GM21576 (cell line): ENCODE measurements around the gene ZC3H12D.
"Not testable (repeated sequence)": the region's sequence is repeated elsewhere in the genome, so short reads cannot be mapped to it uniquely, and the experiment has no call there.

ENCODE experiments used
- ATAC-seq: cut with Tn5 transposase; IDR thresholded peaks from one replicate; pipeline ENCODE4 v1.9.1; 2021; ENCODE audit warnings: mild to moderate bottlenecking, moderate library complexity; ENCODE audit not compliant: unreplicated experiment

The ZC3H12D gene

DNA sequence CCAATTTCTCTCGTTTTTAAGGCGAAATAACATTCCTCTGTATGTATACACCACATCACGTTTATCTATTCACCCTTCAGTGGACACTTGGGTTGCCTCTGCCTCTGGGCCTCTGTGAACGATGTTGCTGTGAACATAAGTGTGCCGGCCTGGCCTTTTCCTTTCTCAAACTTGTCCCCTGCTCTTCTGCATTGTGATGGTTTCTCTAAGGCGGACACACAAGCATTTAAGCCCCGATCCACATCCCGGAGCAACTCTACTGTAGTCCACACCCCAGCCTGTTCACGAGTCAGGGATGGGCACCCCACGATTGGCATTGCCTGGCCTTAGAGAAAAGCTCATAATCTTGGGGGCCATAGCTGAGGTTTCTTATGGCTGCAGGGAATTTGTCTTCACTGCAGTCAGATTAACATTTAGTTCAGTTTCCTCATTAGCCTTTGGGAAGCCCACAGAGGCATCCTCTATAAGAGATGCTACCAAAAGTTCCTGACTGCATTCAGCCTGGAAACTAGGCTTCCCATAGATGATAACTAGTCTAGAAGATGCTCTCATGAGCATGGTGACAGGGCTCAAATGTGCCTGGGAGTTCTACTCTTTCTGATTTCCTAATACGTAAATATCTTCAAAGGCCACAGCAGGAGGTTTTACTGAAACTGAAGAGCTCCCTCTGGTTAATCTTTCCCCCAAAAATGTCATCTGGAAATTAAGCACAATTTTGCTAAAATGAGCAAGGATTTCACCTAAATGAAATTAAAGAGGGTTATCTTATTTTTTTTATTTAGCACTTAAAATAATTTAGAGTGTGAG lies 762 bp downstream of the ZC3H12D start:
- no peak for ATAC-seq

DNA sequence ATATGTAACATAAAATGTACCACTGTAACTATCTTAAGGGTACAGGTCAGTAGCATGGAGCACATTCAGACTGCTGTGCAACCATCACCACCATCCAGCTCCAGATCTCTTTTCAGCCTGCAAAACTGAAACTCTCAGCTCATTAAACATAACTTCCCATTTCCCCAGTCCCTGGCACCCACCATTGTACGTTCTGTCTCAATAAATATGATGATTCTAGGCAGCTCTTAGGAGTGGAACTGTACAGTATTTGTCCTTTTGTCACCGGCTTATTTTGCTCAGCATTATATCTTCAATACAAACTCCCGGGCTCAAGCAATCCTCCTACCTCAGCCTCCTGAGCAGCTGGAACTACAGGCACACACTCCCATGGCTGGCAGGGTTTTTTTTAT lies 1.5 kb downstream of the ZC3H12D start:
- no peak for ATAC-seq

DNA sequence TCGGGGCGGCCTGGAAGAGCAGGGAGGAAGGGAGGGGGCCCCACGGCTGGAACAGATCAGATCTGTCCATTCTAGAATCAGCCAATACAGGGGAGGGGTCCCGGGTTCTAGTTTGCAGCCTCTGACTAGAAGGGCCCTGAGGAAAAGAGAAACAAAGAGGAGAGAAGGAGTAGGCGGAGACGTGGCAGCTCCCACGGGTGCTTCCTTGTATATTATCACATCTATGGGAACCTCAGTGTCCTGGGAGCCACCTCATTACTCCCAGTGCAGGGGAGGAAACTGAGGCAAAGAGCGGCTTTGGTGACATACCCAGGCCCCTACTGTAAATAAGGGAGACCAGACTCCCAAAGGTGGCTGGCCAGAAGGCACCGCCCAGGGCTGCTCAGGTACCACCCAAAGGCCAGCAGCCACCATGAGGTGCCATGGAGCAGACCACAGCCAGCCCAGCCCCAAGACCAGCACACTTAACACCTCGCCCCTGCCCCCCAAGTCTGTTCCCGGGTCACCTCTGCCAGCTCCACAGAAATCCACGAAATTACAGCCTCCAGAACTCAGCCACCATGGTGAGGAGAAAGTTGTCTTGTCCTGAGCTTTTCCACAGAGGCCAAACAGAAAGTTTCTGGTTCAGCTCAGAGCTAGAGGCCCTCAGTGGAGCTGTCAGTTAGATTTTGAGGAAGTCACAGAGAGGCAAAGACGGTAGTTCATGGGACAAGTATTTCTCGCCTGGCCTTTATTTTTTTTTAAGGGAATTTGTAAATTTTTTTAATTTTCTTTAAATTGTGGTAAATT lies 2.1 kb downstream of the ZC3H12D start:
- ATAC-seq: no peak

DNA sequence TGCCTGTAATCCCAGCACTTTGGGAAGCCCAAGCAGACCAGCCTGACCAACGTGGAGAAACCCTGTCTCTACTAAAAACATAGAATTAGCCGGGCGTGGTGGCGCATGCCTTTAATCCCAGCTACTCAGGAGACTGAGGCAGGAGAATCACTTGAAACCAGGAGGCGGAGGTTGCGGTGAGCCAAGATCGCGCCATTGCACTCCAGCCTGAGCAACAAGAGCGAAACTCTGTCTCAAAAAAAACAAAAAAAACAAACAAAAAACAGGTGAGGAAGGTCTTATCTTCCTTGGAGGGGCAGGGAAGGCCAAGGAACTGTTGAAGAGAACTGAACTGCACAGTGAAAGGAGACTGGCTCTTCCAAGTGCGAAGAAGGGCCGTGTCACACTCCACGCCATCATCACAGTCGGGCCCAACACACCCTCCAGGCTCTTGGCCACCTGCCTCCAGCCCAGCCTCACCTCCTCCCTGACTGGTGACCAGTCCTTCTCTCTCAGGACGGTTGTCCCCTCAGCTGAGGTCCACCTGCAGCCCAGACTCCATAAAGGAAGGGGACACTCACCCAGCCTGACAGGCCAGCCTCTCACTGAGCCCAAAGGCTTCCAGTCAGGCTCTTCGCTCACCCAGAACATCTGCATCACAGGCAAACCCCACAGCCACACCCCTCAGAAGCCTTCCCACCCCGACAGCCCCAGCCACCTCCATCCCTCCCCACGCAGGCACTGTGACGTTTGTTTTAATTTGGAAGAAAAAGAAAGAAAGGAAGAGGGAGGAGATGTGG lies 4.1 kb downstream of the ZC3H12D start:
- no peak for ATAC-seq

DNA sequence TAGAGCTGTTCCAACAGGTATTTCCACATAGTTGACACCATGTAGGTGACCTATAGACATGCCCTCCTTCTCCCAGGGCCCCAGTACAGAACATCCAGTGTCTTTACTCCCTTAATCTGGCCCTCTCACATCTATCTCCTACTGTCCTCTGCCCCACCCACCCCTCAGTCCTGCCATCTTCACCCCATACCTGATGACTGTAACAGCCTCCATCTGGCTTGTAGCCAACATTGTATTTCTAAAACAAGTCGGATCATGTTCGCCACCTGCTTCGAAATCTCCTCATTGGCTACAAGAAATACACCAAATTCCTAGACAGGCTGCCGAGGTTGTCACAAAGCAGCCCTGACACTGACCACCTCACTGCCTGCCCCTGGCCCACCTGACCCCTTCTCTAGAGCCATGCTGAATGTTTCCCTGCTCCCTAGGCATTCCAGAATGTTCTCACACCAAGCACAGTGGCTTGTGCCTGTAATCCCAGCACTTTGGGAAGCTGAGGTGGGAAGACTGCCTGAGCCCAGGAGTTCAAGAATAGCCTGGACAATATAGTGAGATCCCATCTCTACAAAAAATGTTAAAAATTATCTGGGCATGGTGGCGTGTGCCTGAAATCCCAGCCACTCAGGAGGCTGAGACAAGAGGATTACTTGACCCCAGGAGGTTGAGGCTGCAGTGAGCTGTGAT lies 6.0 kb downstream of the ZC3H12D start:
- ATAC-seq: no peak

DNA sequence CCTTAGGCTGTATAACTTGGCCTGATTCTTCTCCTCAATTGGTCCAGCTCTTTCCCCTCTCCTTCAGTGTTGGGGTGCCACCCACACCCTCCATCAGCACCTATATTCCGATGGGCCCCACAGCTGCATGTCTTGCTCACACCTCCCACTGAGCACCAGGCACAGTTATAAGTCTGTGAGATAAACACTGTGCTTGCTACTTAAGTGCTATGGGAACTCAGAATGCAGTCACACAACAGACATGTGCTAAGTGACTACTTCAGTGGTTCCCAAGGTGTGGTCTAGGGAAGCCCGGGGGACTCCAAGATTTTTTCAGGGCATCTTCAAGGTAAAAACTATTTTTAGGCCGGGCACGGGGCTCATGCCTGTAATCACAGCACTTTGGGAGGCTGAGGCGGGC lies 7.3 kb downstream of the ZC3H12D start:
- ATAC-seq: no peak

DNA sequence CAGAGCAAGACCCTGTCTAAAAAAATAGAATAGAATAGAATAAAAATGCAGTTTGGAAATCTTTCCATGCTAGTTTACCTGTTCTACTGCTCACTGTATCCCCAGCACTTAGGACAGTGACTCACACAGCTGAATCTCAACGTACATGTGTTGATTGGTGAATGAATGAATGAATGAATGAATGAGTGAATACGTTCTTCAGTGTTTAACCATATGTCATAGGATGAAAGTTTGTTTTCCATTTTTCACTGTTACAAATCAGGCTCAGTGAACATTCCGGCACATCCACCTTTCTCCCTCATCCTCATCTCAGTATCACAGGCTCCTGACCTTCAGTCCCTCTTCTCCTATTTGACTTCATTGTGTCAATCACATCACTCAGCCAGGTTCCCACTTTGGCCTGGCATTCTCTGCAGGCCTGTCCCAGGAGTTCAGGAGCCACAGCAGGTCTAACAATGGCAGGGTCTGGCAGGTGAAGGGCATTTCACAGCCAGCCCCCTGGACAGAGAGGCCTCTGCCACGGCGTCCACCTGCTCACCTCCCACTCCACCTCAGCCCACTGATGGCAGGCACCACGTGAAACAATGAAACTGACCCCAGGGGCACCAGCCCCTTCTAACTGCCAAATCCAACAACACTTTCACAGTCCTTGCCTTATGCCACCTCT lies 7.9 kb downstream of the ZC3H12D start:
- no peak for ATAC-seq

DNA sequence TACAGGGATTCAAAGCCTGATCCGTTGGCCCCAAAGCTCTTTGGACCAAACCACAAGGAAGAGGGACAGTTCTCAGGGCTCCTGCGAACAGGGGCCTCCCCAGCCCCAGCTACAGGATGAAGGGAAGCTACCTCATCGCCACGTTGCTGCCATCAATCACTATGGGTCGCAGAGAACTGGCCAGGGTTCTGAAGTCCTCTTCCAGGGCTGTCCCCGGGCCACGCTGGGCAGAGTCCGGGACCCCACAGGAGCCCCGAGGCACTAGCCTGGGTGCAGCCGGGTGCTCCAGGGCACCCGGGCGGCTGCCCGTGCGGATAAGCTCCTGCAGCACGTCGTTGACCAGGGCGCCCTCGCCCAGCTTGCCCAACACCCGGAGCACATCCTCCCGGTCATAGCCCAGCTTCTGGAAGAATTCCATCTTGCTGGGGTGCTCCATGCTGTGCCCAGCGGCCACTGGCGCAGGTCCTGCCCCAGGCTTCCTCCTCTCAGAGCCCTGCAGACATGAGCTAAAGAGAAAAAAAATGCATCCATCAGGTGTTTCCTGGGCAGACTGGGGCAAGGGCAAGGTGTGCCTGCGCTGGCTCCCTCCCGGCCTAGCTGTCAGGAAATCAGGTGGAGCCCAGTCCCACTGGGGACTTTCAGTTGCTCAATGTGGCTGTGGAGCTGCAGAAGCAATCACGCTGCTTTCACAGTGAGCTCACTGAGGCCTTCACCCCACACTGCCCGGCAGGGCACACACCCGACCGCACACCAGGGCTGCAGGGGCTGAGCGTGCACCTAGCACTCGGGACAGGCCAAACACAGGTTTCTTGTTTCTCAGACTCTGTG lies 10.5 kb downstream of the ZC3H12D start:
- ATAC-seq: no peak

DNA sequence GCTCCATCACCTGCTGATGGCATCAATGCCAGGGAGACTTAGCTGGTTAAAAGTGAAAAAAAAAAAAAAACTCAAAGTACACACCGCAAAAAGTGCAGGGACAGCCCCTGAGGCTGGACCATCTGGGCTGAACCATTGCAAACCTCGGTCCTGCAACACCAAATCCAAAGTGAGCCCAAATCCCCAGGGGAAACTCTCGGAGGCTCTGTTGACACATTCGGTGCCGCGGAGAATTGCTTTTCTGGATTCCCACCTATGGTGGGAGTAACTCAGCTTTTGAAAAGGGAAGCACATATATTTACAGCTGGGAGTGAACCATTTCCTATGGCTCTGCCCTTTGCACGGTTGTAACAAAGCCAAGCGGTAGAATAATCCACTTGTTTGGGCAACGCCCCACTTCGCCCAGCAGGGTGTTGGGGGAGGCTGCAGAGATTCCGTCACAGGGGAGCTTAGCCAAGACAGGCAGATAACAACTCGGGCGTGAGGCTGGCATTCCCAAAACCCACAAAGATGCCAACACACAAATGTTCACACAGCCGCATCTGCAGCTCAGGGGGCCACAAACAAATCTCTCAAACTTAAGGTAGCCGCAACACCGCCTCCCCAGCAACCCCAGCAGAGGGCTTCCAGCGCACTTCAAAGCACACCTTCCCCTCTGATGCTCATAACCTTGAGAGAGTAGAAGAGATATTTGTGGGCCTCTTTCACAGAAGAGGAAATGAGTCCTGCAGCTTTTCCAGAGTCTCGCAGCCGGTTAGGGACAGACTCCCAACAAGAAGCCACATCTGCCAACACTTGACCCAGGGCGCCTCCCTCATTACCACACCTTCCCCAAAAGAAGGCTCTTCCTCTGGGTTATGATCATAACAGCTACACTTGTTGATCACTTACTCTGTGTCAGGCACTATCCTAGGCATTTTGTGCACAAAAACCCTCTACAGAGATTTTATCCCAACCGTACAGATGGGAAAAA lies 11.4 kb downstream of the ZC3H12D start:
- no peak for ATAC-seq

DNA sequence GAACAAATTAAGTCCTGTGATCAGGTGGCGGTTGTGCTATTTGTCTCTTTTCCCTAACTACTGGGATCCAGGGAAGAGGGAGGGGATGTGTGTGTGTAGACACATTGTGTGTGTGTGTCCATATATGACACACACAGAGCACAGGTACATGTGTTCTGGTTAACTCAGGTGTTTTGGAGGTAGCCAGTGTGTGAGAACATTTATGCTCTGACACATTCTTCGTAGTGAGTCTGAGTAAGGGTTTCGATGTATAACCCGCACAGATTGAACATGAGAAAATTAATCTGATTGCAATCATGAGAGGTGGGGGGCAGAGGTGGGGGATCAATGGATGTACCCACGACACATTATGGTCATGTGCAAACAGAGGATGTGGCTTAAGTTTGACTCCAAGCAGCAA lies 12.6 kb downstream of the ZC3H12D start:
- no peak for ATAC-seq

DNA sequence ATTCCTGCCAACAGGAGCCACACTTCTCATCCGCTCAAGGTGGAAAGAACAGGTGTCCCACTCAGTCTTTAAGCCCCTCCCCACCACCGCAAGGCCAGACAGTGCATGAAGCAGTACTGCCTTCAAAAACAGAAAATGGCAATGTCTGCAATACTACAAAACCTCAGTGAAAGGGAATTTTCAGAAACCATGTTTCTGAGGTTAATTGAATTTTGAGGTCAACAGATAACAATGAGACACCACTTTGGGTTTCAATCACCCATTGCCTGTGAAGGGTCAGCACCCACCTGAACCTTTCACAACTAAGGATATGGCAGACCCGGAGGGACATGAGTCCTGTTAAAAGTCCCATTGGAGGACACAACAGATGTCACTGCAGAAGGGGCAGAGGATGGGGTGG lies 13.0 kb downstream of the ZC3H12D start:
- no peak for ATAC-seq

DNA sequence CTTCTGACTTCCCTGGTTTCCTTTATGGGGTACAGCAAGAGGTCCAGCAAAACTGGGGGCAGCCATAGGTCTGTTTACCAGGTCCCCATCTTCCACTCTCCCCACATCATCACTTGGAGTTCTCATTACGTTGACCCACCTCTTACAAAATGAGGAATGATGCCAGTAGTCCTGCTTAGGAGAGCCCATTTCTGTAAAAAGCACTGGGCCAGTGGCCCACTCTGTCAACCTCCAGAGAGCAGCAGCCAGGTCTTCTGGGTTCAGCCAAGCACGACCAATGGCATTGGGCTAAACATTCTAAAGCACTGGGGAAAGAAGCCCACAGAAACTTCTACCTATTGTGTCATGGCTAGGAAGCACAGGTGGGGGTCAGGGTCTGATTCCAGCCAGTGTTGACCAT lies 13.9 kb downstream of the ZC3H12D start:
- no peak for ATAC-seq

DNA sequence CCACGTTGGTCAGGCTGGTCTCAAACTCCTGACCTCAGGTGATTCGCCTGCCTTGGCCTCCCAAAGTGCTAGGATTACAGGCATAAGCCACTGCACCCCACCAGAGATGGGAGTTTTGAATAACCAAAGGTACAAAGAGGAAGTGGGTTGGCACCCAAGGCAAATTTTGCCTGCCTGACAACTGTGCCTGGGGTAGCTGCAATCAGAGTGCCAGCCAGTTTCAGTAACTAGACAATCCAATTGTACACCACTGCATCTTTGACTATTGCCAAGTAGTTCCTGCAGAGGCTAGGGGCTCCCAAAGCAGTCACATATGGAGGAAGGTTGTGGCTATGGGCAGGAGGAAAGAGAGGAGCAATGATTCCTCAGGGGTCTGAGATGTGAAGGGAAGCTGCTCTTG lies 16.6 kb downstream of the ZC3H12D start:
- ATAC-seq: no peak

DNA sequence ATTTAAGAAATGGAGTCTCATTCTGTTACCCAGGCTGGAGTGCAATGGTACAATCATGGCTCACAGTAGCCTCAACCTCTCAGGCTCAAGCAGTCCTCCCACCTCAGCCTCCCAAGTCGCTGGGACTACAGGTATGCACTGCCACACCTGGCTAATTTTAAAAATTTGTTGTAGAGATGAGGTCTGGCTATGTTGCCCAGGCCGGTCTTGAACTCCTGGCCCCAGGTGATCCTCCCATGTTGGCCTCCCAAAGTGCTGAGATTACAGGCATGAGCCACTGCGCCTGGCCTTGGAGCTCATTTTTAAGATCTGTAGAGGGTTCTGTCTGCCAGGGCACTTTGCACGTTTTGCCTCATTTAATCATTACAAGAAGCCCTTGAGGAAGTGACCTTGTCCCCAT lies 17.5 kb downstream of the ZC3H12D start:
- ATAC-seq: no peak

DNA sequence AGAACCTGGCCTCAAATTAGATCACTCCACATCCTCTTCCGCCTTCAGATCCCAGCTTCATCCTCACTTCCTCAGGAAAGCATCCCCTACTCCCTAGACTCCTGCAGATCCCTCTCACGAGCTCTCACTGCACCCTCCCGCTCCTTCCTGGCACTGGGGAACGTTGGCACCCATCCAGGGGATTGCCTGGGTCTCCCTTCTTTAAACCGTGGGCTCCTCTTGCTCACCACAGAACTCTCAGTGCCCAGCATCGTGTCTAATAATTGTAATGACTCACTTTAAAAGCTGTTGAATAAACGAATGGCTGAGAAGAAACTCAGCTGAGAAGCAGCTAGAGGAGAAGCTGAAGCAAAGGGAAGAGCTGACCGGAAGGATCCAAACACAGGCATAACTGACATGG lies 20.4 kb downstream of the ZC3H12D start:
- no peak for ATAC-seq

DNA sequence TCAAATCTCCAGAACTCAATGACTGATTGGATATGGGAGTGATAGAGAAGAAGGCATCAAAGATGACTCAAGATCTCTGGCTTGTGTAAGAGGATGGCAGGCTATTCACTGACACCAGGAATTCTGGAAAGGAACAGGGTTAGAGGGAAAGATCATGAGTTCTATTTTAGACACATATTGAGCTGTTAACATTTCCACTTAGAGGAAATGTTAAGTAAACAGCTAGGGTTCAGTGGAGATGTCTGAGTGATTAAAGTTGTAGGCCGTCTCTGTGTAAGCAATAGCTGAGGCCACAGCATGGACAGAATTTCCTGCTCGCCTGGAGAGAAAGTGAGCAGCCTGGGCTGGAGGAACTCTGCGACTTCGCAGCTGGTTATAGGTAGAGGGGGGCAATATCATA lies 21.0 kb downstream of the ZC3H12D start:
- no peak for ATAC-seq

DNA sequence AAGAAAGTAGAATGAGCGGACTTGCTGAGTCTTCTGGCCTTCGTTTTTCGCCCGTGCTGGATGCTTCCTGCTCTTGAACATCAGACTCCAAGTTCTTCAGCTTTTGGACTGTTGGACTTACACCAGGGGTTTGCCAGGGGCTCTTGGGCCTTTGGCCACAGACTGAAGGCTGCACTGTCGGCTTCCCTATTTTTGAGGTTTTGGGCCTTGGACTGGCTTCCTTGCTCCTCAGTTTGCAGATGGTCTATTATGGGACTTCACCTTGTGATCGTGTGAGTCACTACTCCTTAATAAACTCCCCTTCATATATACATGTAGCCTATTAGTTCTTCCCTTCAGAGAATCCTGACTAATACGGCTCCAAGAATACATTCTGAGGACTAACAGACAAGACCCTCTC lies 22.1 kb downstream of the ZC3H12D start:
- ATAC-seq: not testable (repeated sequence)

DNA sequence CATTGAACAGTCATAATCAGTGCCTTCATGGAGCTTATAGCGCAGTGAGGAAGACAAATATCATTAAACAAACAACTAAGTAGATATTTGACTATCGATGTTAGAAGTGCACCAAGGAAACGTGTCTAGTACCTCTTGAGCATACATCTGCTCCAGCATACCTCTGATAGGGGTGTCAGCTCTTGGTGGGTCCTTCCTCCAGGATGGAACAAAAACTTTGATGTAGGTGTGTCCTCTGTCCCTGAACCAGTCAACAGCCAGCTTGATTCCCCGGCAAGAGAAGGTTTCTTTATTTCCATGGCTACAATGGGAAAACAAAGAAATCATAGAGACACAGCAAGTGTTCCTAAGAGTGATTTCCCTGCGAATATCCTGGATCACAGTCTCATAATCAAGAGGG lies 23.1 kb downstream of the ZC3H12D start:
- no peak for ATAC-seq
